WTC11 (cell line): ENCODE measurements around the gene C15orf39.

Experiments
- CBFB ChIP-seq: sonication (generic); formaldehyde crosslinking; IDR thresholded peaks from 2 replicates; pipeline ENCODE4 v1.8.1; 2022; ENCODE audit warnings: mild to moderate bottlenecking, low read depth, missing genetic modification reagents
- CTCF ChIP-seq: fragments of 200-600 bp; IDR thresholded peaks from 2 replicates; pipeline ENCODE4 v1.8.0; 2022; ENCODE audit warnings: antibody characterized with exemption
- ETV6 ChIP-seq: sonication (generic); formaldehyde crosslinking; IDR thresholded peaks from 2 replicates; pipeline ENCODE4 v1.8.1; 2022; ENCODE audit warnings: mild to moderate bottlenecking, missing genetic modification reagents
- NR1H2 ChIP-seq: sonication (generic); formaldehyde crosslinking; IDR thresholded peaks from 2 replicates; pipeline ENCODE4 v1.9.0; 2021; ENCODE audit warnings: mild to moderate bottlenecking, moderate library complexity, missing genetic modification reagents
- TCF7 ChIP-seq: sonication (generic); formaldehyde crosslinking; IDR thresholded peaks from 2 replicates; pipeline ENCODE4 v1.8.0; 2022; ENCODE audit warnings: mild to moderate bottlenecking, low read depth, missing genetic modification reagents, moderate library complexity
- TF ChIP-seq, protein P1 (sequence below): sonication (generic); formaldehyde crosslinking; IDR thresholded peaks from 2 replicates; pipeline ENCODE4 v1.8.0; 2022; ENCODE audit warnings: mild to moderate bottlenecking, missing genetic modification reagents
- TF ChIP-seq, protein P2 (sequence below): fragments of 250-450 bp; sonication (Bioruptor Pico); IDR thresholded peaks from 2 replicates; pipeline ENCODE4 v1.9.0; 2021; ENCODE audit warnings: moderate library complexity, mild to moderate bottlenecking, inconsistent platforms, borderline replicate concordance

DNA sequence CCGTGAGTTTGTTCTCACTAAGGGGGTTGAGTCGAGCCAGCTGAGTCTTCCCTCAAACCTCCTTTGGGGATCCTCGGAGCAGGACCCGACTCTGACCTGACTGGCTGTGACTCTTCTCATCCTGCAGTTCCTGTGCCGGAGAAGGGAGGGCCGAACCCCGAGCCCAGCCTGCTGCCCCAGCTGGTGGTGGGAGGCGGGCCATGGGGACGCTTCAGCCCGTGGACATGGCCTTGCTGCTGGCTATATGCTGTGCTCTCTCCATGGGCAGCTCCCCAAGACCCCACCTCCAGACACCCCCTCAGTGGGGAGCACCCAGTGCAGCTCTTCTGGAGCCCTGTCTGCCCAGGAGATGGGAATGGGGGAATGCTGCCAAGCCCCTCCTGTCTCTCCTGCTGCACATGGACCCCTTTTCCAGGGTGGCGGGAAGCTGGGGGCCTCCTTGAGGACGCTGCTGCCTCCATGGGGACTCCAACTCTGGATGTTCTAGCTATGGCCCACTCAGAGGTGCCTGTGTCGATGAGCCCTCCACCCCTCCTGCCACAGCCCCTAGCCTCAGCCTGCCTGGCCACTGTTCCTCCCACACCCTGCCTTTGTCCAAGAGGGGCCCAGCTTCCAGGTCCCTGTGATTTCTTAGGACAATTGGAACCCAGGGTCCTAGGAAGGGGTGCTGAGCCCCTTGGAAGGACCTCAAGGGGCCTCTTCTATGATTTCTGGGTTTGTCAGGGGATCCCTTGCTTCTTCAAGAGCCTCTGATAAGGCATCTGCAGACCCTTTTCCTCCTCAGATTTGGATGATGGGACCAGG lies 12.8 kb downstream of the C15orf39 start:
- TF ChIP-seq CTCF (no peak), TCF7 (CRISPR knock-in tag) (no peak), CBFB (CRISPR knock-in tag) (no peak), ETV6 (CRISPR knock-in tag) (no peak), NR1H2 (CRISPR knock-in tag) (no peak)
- TF ChIP-seq, protein P1, sequence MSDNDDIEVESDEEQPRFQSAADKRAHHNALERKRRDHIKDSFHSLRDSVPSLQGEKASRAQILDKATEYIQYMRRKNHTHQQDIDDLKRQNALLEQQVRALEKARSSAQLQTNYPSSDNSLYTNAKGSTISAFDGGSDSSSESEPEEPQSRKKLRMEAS, result no peak
- TF ChIP-seq, protein P2, sequence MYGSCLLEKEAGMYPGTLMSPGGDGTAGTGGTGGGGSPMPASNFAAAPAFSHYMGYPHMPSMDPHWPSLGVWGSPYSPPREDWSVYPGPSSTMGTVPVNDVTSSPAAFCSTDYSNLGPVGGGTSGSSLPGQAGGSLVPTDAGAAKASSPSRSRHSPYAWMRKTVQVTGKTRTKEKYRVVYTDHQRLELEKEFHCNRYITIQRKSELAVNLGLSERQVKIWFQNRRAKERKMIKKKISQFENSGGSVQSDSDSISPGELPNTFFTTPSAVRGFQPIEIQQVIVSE (CRISPR knock-in tag), result no peak
